ENCODE results near the gene PTPRN2.
"Not testable (repeated sequence)": the region's sequence is repeated elsewhere in the genome, so short reads cannot be mapped to it uniquely, and the experiment has no call there.

PTPRN2 gene

GRCh38 chr7:158311791-158312190 is 275.8 kb downstream of the PTPRN2 start:
- no peak for DNase-seq (ENCODE audit: low read depth in 2 of 2, low spot score in 1 of 2)

DNA sequence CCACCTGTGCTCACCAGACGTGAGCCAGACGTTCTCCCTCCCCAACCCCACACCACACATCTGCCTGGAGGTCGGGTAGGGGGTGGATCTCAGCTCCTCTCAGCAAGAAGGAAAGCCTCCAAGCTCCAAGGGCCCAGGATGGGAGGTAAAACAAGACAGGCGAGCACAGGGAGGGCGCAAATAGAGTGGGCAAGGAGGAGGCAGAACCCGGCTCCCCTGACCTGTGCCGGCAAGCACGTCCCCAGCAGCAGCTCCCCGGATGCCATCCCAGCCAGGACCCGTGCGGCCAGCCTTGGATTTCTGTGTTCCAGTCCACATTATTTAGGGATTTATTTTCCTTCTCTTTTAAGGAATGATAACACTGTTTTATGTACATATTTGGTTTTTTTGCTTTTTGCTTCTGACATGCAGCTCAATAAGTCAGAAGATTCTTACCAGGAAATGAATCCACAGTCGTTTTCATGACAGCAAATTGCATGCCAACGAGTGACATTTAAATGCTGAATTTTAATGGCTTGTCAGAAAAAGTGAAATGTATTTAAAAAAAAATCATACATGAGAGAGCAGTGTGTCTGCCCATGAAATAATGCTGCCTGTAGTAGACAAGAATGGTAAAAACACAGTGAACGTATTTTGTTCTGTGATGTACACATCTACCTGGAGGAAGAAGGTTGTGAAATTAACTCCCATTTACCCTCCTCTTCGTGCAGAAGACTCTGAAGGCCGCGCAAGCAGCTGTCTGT is 276.5 kb downstream of the PTPRN2 start:
- DNase-seq (ENCODE audit: low read depth in 2 of 2, low spot score in 1 of 2), result no peak

- DNase-seq (ENCODE audit: low read depth in 2 of 2, low spot score in 1 of 2), result no peak
Measured at GRCh38 chr7:158309868-158310763, 277.5 kb downstream of the PTPRN2 start.

GRCh38 chr7:158308001-158308400 is 279.6 kb downstream of the PTPRN2 start:
- no peak for DNase-seq (ENCODE audit: low read depth in 2 of 2, low spot score in 1 of 2)

GRCh38 chr7:158304072-158304471 is 283.6 kb downstream of the PTPRN2 start:
- DNase-seq (ENCODE audit: low read depth in 2 of 2, low spot score in 1 of 2), result not testable (repeated sequence)

DNA sequence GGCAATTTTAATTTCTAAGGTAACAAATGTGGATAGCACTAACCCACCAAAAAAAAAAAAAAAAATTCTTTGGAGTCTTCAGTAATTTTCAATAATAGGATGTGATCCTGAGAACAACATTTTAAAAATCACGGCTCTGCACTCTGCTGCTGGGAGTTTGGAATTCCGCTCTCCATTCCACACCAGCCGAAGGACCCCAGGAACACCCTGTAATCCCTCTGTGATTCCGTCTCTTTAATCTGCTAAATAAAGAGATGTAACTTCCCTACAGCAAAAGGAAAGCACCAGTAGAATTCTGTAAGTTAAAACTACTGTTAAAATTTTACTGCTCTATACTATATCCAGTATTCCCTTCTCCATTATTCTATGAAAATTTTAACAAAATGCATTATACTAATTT is 284.5 kb downstream of the PTPRN2 start:
- DNase-seq (ENCODE audit: low read depth in 2 of 2, low spot score in 1 of 2), result no peak

DNA sequence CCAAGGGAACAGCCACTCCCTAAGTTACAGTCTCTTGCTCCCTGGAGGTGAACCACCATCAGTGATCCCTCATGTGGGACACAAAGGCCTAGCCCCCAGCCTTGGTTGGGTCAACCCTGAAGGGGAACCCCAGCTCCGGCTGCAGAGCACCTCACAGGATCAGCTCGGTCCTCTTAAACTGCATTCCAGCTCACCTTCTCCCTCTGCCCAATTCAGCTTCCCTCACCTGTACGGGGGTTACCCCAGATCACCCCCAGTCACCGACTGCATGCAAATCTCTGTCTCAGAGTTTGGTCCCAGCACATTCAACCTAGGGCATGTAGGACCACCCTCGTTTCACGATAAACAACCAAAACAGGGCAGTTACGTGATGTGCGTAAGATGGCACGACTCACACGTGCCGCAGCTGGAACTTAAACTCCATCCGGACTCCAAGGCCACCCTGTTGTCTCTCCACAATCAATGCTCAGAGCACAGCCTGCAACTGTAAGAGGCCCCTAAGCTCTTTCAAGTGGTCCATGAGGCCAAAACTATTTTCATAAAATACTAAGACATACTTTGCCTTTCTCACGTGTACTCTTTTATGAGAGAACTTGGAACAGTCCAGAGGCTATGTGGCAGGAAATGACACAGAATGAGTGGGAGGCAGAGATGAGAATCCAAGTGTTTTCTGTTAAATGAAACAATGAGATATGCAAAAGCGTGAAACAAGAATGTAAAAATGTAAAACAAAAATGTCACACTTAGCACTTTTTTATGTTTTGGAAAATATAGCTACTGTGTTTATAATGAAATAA is 285.2 kb downstream of the PTPRN2 start:
- no peak for DNase-seq (ENCODE audit: low read depth in 2 of 2, low spot score in 1 of 2)

- DNase-seq (ENCODE audit: low read depth in 2 of 2, low spot score in 1 of 2), result no peak
Measured at GRCh38 chr7:158301207-158301606, 286.4 kb downstream of the PTPRN2 start.

- DNase-seq (ENCODE audit: low read depth in 2 of 2, low spot score in 1 of 2), result no peak
Measured at GRCh38 chr7:158300427-158300826, 287.2 kb downstream of the PTPRN2 start.

DNA sequence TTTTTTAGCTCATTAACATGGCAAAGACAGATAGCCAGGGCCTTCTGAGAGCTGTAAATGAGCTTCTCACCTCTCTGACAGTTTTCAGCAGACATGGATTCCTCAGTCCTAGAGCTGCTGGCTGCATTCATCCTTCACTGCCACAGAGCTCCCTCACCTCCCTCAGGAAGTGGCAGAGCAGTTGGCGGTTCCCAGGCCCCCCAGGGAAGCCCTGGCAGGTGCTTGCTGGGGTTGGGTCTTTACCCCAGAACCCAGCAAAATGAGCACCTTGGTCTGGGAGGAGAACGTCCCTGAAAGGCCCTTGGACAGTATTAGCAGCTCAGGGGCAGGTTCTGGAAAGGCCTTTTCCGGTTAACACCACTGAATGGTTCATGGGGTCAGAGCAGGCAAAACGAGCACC is 288.0 kb downstream of the PTPRN2 start:
- no peak for DNase-seq (ENCODE audit: low read depth in 2 of 2, low spot score in 1 of 2)

DNA sequence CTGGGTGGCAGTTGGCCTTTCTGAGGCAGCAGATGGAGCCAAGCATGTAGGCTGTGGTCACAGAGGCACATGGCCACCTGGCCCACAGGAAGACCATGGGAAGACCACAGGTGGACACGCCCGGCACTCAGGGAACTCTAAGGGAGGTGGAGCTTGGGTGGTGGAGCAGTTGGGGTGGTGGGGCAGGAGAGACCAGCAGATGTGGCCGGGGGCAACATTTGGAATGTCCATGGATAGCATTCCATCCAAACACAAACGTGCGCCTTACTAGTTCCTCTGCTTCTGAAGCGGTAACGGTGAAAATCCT is 290.9 kb downstream of the PTPRN2 start:
- DNase-seq (ENCODE audit: low read depth in 2 of 2, low spot score in 1 of 2), result no peak

- no peak for DNase-seq (ENCODE audit: low read depth in 2 of 2, low spot score in 1 of 2)
Measured at GRCh38 chr7:158295966-158296797, 291.4 kb downstream of the PTPRN2 start.

- not testable (repeated sequence) for DNase-seq (ENCODE audit: low read depth in 2 of 2, low spot score in 1 of 2)
Measured at GRCh38 chr7:158294468-158295215, 293.0 kb downstream of the PTPRN2 start.

- DNase-seq (ENCODE audit: low read depth in 2 of 2, low spot score in 1 of 2), result no peak
Measured at GRCh38 chr7:158292948-158293347, 294.7 kb downstream of the PTPRN2 start.

DNA sequence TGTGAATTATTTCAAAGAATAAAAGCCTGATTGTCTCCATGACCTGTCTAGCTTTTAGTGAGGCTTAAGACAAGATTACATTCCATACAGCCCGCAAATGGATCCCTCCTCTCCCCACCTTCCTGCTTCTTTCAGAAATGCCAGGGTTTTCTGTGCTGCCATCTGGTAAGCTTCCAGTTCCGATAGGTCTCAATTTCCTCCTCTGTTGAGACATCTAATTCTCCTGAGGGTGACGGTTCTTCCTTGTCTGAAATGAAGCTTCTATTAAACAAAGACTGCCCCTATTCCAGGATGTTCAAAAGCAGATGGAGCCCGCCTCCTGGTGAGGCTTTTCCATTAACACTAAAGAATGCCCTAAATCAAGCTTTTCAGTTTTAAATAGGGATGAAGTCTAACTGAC is 295.6 kb downstream of the PTPRN2 start:
- DNase-seq (ENCODE audit: low read depth in 2 of 2, low spot score in 1 of 2), result no peak

DNA sequence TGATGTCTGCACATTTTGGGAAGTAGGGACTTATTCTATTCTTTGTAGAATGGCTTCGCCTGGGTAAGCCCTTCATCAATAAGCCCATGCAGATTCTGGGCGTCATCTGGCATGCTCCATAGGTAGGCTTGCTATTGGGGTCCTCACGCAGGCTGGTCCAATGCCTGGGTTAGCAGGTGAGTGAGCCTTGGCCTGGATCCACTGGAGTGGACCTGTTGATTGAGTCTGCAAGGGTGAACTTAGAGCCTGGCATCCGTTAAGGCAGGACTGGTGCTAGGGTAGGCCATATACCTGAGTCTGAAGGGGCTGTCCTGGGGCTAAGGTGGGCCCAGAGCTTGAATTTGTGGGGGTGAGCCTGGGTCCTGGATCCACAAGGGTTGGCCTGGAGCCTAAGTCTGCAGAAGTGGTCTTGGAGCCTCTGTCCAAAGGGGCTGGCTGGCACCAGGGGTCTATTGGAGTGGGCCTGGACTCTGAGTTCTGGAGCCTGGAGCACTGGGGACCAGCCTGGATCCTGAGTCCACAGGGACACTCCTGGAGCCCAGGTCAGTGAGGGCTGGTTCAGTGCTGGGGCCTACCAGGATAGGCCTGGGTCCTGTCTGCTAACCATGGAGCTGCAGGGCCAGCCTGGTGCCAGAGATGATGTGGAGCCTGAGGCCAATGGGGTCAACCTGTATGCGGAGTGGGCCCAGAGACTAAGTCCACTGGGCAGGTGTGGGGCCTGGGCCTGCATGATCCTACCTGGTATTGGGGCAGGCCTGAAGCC is 297.7 kb downstream of the PTPRN2 start:
- DNase-seq (ENCODE audit: low read depth in 2 of 2, low spot score in 1 of 2), result no peak

DNA sequence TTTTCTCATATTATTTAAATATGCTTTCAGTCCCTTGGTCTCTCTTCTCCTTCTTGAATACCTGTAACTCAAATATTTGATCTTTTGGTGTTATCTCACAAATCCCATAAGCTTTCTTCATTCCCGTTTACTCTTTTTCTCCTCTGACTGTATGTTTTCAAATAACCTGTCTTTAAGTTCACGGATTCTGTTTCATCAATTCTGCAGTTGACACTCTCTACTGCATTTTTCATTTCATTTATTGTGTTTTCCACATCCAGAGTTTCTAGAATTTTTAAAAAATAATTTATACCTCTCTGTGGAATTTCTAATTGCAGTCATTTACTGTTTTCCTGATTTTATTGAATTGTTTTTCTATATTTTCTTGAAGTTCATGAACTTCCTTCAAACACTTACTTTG is 298.4 kb downstream of the PTPRN2 start:
- no peak for DNase-seq (ENCODE audit: low read depth in 2 of 2, low spot score in 1 of 2)

DNA sequence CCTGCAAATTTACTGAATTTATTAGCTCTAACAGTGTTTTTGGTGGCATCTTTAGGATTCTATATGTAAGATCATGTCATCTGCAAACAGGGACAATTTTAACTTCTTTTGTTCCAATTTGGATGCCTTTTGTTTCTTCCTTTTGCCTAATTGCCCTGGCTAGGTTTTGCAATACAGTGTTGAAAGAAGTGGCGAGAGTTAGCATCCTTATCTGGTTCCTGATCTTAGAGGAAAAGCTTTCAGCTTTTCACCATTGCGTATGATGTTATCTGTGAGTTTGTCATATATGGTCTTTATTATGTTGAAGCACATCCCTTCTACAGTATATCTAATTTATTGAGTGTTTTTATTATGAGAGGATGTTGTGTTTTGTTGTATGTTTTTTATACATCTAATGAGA is 301.4 kb downstream of the PTPRN2 start:
- DNase-seq (ENCODE audit: low read depth in 2 of 2, low spot score in 1 of 2), result no peak

DNA sequence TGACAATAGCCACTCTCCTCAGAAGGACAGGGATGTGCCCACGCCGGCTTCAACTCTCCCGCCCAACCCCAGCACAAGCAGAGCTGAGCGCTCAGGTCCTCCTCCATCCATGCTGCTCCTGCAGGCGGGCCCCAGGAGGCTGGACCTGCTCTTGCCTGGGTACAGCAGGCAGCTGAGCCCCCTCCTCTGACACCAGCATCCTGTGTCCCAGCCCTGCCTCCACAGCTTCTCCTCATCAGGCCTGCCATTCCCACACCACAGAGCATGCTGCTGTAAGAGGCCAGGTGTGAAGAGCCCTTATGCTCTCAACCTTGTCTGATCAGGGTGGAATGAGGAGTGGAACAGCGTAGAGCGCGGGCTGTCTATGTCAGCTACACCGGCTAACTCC is 302.2 kb downstream of the PTPRN2 start:
- no peak for DNase-seq (ENCODE audit: low read depth in 2 of 2, low spot score in 1 of 2)

Measured in stimulated activated CD8-positive, alpha-beta memory T cell treated with anti-CD3 and anti-CD28 coated beads, Interleukin-4, amount 100 ng/mL, for 4 hours (primary cell).